IMR-90 (cell line): ENCODE data around the gene TPGS1. TPM values are rescaled to one million over a fixed set of nuclear protein-coding genes. Genes with fewer than 3 reads are reported as not detected.
A peak's percentile ranks its signal among the peaks of the same experiment; 100 is the strongest.

Experiments used
- ATAC-seq: fragments of 200-7000 bp; cut with Tn5 transposase; 2 replicates; pipeline ENCODE4 v1.9.1; 2020; ENCODE audit warnings: low read depth, mild to moderate bottlenecking, moderate library complexity
- BruUV-seq: library from RNA; stranded (reverse); fragments of 400-500 nt; replicated peaks from 2 replicates; lab custom pipeline; 2021; lab: Mats Ljungman, UMichigan
- CTCF ChIA-PET: fragments of 300-600 bp; formaldehyde crosslinking; extraction: SDS; loops from one replicate; lab custom pipeline; 2021; ENCODE audit warnings: antibody characterized with exemption; lab: Yijun Ruan, JAX
- POLR2A ChIA-PET: fragments of 300-600 bp; sonication (Branson Sonifier 250); formaldehyde crosslinking; loops from one replicate; lab custom pipeline; 2022; ENCODE audit warnings: antibody characterized with exemption; ENCODE audit not compliant: unreplicated experiment; lab: Charles Lee
- DNase-seq: peaks from one replicate; pipeline ENCODE4 v3.0.0; 2013
- H2AFZ ChIP-seq: replicated peaks from 2 replicates; pipeline ENCODE3; 2013; ENCODE audit warnings: low read length, mild to moderate bottlenecking; ENCODE audit not compliant: poor library complexity
- H2AK5ac ChIP-seq: 2 replicates; pipeline ENCODE4 v1.6.1; 2013; ENCODE audit warnings: low read depth, low read length, inconsistent platforms
- H2AK9ac ChIP-seq: replicated peaks from 2 replicates; pipeline ENCODE3; 2013; ENCODE audit warnings: mild to moderate bottlenecking, low read depth, low read length, moderate library complexity; ENCODE audit not compliant: poor library complexity
- H2BK120ac ChIP-seq: 2 replicates; pipeline ENCODE4 v1.6.1; 2013; ENCODE audit warnings: low read depth, low read length, inconsistent platforms
- H2BK15ac ChIP-seq: 3 replicates; pipeline ENCODE4 v1.6.1; 2013; ENCODE audit warnings: low read depth, low read length, inconsistent platforms
- H2BK20ac ChIP-seq: 2 replicates; pipeline ENCODE4 v1.6.1; 2013; ENCODE audit warnings: low read depth, mild to moderate bottlenecking, inconsistent platforms, low read length, moderate library complexity
- H2BK5ac ChIP-seq: 2 replicates; pipeline ENCODE4 v1.6.1; 2013; ENCODE audit warnings: mild to moderate bottlenecking, low read depth, low read length, inconsistent platforms; ENCODE audit not compliant: poor library complexity, severe bottlenecking
- H3K14ac ChIP-seq: replicated peaks from 2 replicates; pipeline ENCODE4 v1.6.1; 2013; ENCODE audit warnings: low read depth, low read length, inconsistent platforms
- H3K18ac ChIP-seq: 2 replicates; pipeline ENCODE4 v1.6.1; 2013; ENCODE audit warnings: low read depth, low read length, control low read depth
- H3K23ac ChIP-seq: 2 replicates; pipeline ENCODE4 v1.6.1; 2013; ENCODE audit warnings: low read depth, low read length, inconsistent platforms
- H3K27ac ChIP-seq: 2 replicates; pipeline ENCODE4 v1.5.1; 2013; ENCODE audit warnings: mild to moderate bottlenecking, control low read depth, low read length; ENCODE audit not compliant: insufficient read depth
- H3K27me3 ChIP-seq: 2 replicates; pipeline ENCODE4 v1.6.1; 2013; ENCODE audit warnings: low read length; ENCODE audit not compliant: control insufficient read depth, insufficient read depth
- H3K36me3 ChIP-seq: 2 replicates; pipeline ENCODE4 v1.6.1; 2013; ENCODE audit warnings: low read length, mixed read lengths; ENCODE audit not compliant: control insufficient read depth, insufficient read depth
- H3K4ac ChIP-seq: 2 replicates; pipeline ENCODE4 v1.6.1; 2013; ENCODE audit warnings: low read depth, low read length, inconsistent platforms
- H3K4me1 ChIP-seq: 2 replicates; pipeline ENCODE4 v1.6.1; 2013; ENCODE audit warnings: low read length, mixed read lengths; ENCODE audit not compliant: control insufficient read depth, insufficient read depth
- H3K4me2 ChIP-seq: 2 replicates; pipeline ENCODE4 v1.6.1; 2013; ENCODE audit warnings: low read depth, mild to moderate bottlenecking, control low read depth, low read length, moderate library complexity
- H3K4me3 ChIP-seq: 2 replicates; pipeline ENCODE4 v1.5.1; 2013; ENCODE audit warnings: low read depth, mild to moderate bottlenecking, control low read depth, low read length, moderate library complexity; ENCODE audit not compliant: insufficient read depth
- H3K56ac ChIP-seq: 2 replicates; pipeline ENCODE4 v1.6.1; 2013; ENCODE audit warnings: low read length, inconsistent platforms; ENCODE audit not compliant: insufficient read depth; ENCODE audit errors: extremely low read depth
- H3K79me1 ChIP-seq, 2 experiments: 2 replicates each; pipeline ENCODE4 v1.6.1; 2013; ENCODE audit warnings: low read length in 2 of 2, inconsistent platforms in 1 of 2, low read depth in 1 of 2
- H3K9ac ChIP-seq: 2 replicates; pipeline ENCODE4 v1.6.1; 2013; ENCODE audit warnings: low read depth, low read length, control low read depth
- H3K9me1 ChIP-seq: 2 replicates; pipeline ENCODE4 v1.6.1; 2013; ENCODE audit warnings: low read length, inconsistent platforms; ENCODE audit not compliant: insufficient read depth
- H3K9me3 ChIP-seq: 2 replicates; pipeline ENCODE4 v1.6.1; 2013; ENCODE audit warnings: low read length; ENCODE audit not compliant: control insufficient read depth, insufficient read depth
- H4K20me1 ChIP-seq: 2 replicates; pipeline ENCODE4 v1.6.1; 2013; ENCODE audit warnings: low read length, inconsistent platforms; ENCODE audit not compliant: insufficient read depth
- H4K5ac ChIP-seq: 2 replicates; pipeline ENCODE4 v1.6.1; 2013; ENCODE audit warnings: mild to moderate bottlenecking, low read depth, low read length, control low read depth
- H4K8ac ChIP-seq, 2 experiments: 2 replicates each; pipeline ENCODE4 v1.6.1; 2013; ENCODE audit warnings: low read depth in 2 of 2, low read length in 2 of 2, control low read depth in 1 of 2, inconsistent platforms in 1 of 2
- H4K91ac ChIP-seq: 2 replicates; pipeline ENCODE4 v1.6.1; 2013; ENCODE audit warnings: low read depth, low read length, inconsistent platforms; ENCODE audit not compliant: insufficient read depth
- BHLHE40 ChIP-seq: fragments of 150-350 bp; IDR thresholded peaks from 2 replicates; pipeline ENCODE4 v1.6.1; 2016; ENCODE audit warnings: mild to moderate bottlenecking, low read depth, low read length
- CEBPB ChIP-seq: IDR thresholded peaks from 2 replicates; pipeline ENCODE4 v1.6.1; 2012; ENCODE audit warnings: low read depth, low read length, improper control_type of control experiment
- CHD1 ChIP-seq: IDR thresholded peaks from 2 replicates; pipeline ENCODE4 v1.6.1; 2012; ENCODE audit warnings: low read depth, low read length, improper control_type of control experiment
- CTCF ChIP-seq: conservative IDR thresholded peaks from 2 replicates; pipeline ENCODE4 v1.5.1; 2012; ENCODE audit warnings: mild to moderate bottlenecking, low read depth, low read length, improper control_type of control experiment
- MAFK ChIP-seq: IDR thresholded peaks from 2 replicates; pipeline ENCODE4 v1.6.1; 2012; ENCODE audit warnings: low read depth, low read length, improper control_type of control experiment
- MAZ ChIP-seq: IDR thresholded peaks from 2 replicates; pipeline ENCODE4 v1.6.1; 2012; ENCODE audit warnings: low read depth, mild to moderate bottlenecking, low read length, improper control_type of control experiment, moderate library complexity, borderline replicate concordance
- MXI1 ChIP-seq: IDR thresholded peaks from 2 replicates; pipeline ENCODE4 v1.6.1; 2012; ENCODE audit warnings: low read depth, mild to moderate bottlenecking, low read length, moderate library complexity, borderline replicate concordance
- NFE2L2 ChIP-seq: fragments of 150-350 bp; IDR thresholded peaks from 2 replicates; pipeline ENCODE4 v1.6.1; 2016; ENCODE audit warnings: low read depth, mild to moderate bottlenecking, low read length
- POLR2A ChIP-seq: IDR thresholded peaks from 2 replicates; pipeline ENCODE4 v1.6.1; 2012; ENCODE audit warnings: mild to moderate bottlenecking, low read depth, low read length
- RAD21 ChIP-seq: IDR thresholded peaks from 2 replicates; pipeline ENCODE4 v1.6.1; 2012; ENCODE audit warnings: low read length, improper control_type of control experiment
- RCOR1 ChIP-seq: IDR thresholded peaks from 2 replicates; pipeline ENCODE4 v1.6.1; 2012; ENCODE audit warnings: mild to moderate bottlenecking, low read length, improper control_type of control experiment; ENCODE audit not compliant: insufficient replicate concordance
- RFX5 ChIP-seq: IDR thresholded peaks from 2 replicates; pipeline ENCODE4 v1.8.0; 2012; ENCODE audit warnings: low read depth, mild to moderate bottlenecking, low read length, moderate library complexity
- SMC3 ChIP-seq: fragments of 150-350 bp; IDR thresholded peaks from 2 replicates; pipeline ENCODE4 v1.6.1; 2016; ENCODE audit warnings: low read depth, mild to moderate bottlenecking, antibody characterized with exemption, low read length, moderate library complexity
- USF2 ChIP-seq: fragments of 150-350 bp; IDR thresholded peaks from 2 replicates; pipeline ENCODE4 v1.6.1; 2017; ENCODE audit warnings: mild to moderate bottlenecking, antibody characterized with exemption, low read length, low read depth
- WGBS, 2 experiments: methylation state at CpG; one replicate each; pipeline versions ENCODE4 v1.1.5 to v1.1.7; 2013; ENCODE audit warnings: missing lambda C conversion rate in 2 of 2; ENCODE audit not compliant: insufficient read length in 1 of 2; ENCODE audit errors: extremely low coverage in 2 of 2; 5-methylcytosine and 5-hydroxymethylcytosine counted together
- dilution Hi-C: fragments of 300-500 bp; cut with HindIII; formaldehyde crosslinking; loops from one replicate; pipeline ENCODE4 v1.14.3; 2018; ENCODE audit warnings: low sequenced_read_pairs; ENCODE audit not compliant: unreplicated experiment
- in situ Hi-C: fragments of 300-500 bp; cut with MboI; formaldehyde crosslinking; loops from 3 replicates; pipeline ENCODE4 v1.14.3; 2019; ENCODE audit warnings: low sequenced_read_pairs, inconsistent platforms, mixed read lengths
- intact Hi-C: fragments of 100-400 bp; cut with micrococcal nuclease; formaldehyde crosslinking; loops from 2 replicates; pipeline ENCODE4 v1.10.0; 2022
- polyA plus RNA-seq, 3 experiments: library from polyadenylated mRNA; depleted of rRNA; stranded (reverse); fragments of >200 nt; gene quantifications; 2 replicates each; pipeline ENCODE4 v1.2.3, GENCODE V29; 2012; ENCODE audit warnings: low replicate concordance in 1 of 3
- total RNA-seq: library from RNA; depleted of rRNA; stranded (reverse); fragments of >200 nt; gene quantifications from 2 replicates; pipeline ENCODE4 v1.2.3, GENCODE V29; 2012

The TPGS1 gene
- total and polyA plus RNA-seq, 2 of the 4 experiments (the other 2 are of a cell fraction): 2.7 to 6.3 TPM

- H3K36me3 ChIP-seq: no peaks in the 10 kb centered on the region
- peak; percentile 96 for ATAC-seq
- no TSS peak for BruUV-seq
- peak overlapping the region; percentile 38 for H3K56ac ChIP-seq
- DNase-seq: peak; percentile 92
- 0 out of 2 replicates have a peak overlapping the region, but pooled peaks have one; percentile 64 for H3K14ac ChIP-seq
- H3K18ac ChIP-seq: no peak overlapping the region; the same call in 1 of the 2 replicates
- H2AK5ac ChIP-seq: peak overlapping the region; percentile 73
- ChIA-PET CTCF (no interaction called here), POLR2A (no interaction called here)
- H3K4me3 ChIP-seq: peak overlapping the region; percentile 85
- H2BK20ac ChIP-seq: no peak overlapping the region
- H3K9ac ChIP-seq: peak overlapping the region; percentile 83
- H3K9me3 ChIP-seq: no peaks in the 10 kb centered on the region
- H3K27ac ChIP-seq: peak overlapping the region; percentile 76
- H3K9me1 ChIP-seq: peaks cover 4% of the 10 kb centered on the region; the same call in 1 of the 2 replicates
- H4K8ac ChIP-seq: peak overlapping the region; percentile 95 to 96
- peak overlapping the region; percentile 97 for H2AFZ ChIP-seq
- in situ Hi-C loops: no loop called here
- H3K4me2 ChIP-seq: peak overlapping the region; percentile 98
- whole genome bisulfite sequencing, 2 experiments: 1% methylated on average over 64 of the region's 114 CpGs; no CpG with 5 or more reads in 1 of the 2 experiments
- H3K23ac ChIP-seq: 0 out of 2 replicates have a peak overlapping the region, but pooled peaks have one; percentile 59
- H3K4ac ChIP-seq: peak overlapping the region; percentile 86
- H2BK15ac ChIP-seq: no peak overlapping the region
- H4K20me1 ChIP-seq: no peaks in the 10 kb centered on the region
- H4K5ac ChIP-seq: peak overlapping the region; percentile 83
- peak overlapping the region; percentile 57 for H2BK5ac ChIP-seq
- peaks cover 4% of the 10 kb centered on the region; the same call in 1 of the 2 replicates for H3K4me1 ChIP-seq
- peaks cover 8% of the 10 kb centered on the region; the same call in 1 of the 2 replicates for H3K27me3 ChIP-seq
- peaks cover 0 to 7% of the 10 kb centered on the region in 2 experiments; a peak in 1 of 4 replicates for H3K79me1 ChIP-seq
- no peak overlapping the region for H2BK120ac ChIP-seq
- peak overlapping the region; percentile 97 for H2AK9ac ChIP-seq
- dilution Hi-C loops: no loop called here
- intact Hi-C loops: loop anchor here (10.0 kb wide), 1 partner anchor 144 kb away; the partner anchor contains the start of gene MIER2
- peak overlapping the region; percentile 75 for H4K91ac ChIP-seq
- peak; percentile 42; the same call in 1 of the 2 replicates for TF ChIP-seq USF2
- no peak for TF ChIP-seq CEBPB
- no peak for TF ChIP-seq RCOR1
- no peak; the same call in 1 of the 2 replicates for TF ChIP-seq BHLHE40
- TF ChIP-seq MAZ: peak; percentile 89; the same call in 1 of the 2 replicates
- no peak for TF ChIP-seq RFX5
- TF ChIP-seq POLR2A: peak; percentile 54; the same call in 1 of the 2 replicates
- TF ChIP-seq CTCF: 0 out of 2 replicates have a peak, but pooled peaks have one; percentile 2
- peak; percentile 57; the same call in 1 of the 2 replicates for TF ChIP-seq MXI1
- no peak for TF ChIP-seq SMC3
- TF ChIP-seq NFE2L2: no peak
- no peak for TF ChIP-seq RAD21
- TF ChIP-seq CHD1: no peak
- no peak for TF ChIP-seq MAFK
Observed at GRCh38 chr19:488505-489417, 18.5 kb upstream of the TPGS1 start.
